Right ventricle myocardium inferior (tissue), 1 donor: ENCODE results near the gene ATXN7. TPM values are rescaled to one million over a fixed set of nuclear protein-coding genes. Genes with fewer than 3 reads are reported as not detected.
A peak's percentile ranks its signal among the peaks of the same experiment; 100 is the strongest.

Experiments used
- ATAC-seq: fragments of 200-7000 bp; cut with Tn5 transposase; one replicate; pipeline ENCODE4 v1.9.1; 2020; ENCODE audit warnings: mild to moderate bottlenecking, moderate library complexity
- DNase-seq: peaks from one replicate; pipeline ENCODE4 v3.0.0; 2021; ENCODE audit errors: missing footprints
- intact Hi-C: fragments of 100-400 bp; cut with DNase I; formaldehyde crosslinking; loops from one replicate; pipeline ENCODE4 v1.11.0; 2022
- total RNA-seq: library from RNA; stranded (reverse); fragmentation: NEBNext Ultra II Directional; extraction: Animal tissue kit (Norgen Biotek cat#: 25700); gene quantifications from one replicate; pipeline ENCODE4 v1.2.1, GENCODE V29; 2021
- donor health status: DM: no; HTN: yes; CAD: no; lungs with severe emphysema.

ATXN7 gene
- total RNA-seq, 1 donor from 2014 or later = 9.3 TPM

- ATAC-seq = no peak
Measured at GRCh38 chr3:63922491-63923199, 59.0 kb downstream of the ATXN7 start.

GRCh38 chr3:63926309-63926708 lies 62.6 kb downstream of the ATXN7 start:
- intact Hi-C loops = no loop called here
- ATAC-seq = no peak
- no peak for DNase-seq

More at GRCh38 chr3:63922491-63923199, 59.0 kb downstream of the ATXN7 start:
- DNase-seq = no peak
- intact Hi-C loops = no loop called here

GRCh38 chr3:63927422-63928280 lies 64.0 kb downstream of the ATXN7 start:
- no peak for ATAC-seq
- DNase-seq = no peak
- intact Hi-C loops = no loop called here

GRCh38 chr3:63931290-63931689 lies 67.6 kb downstream of the ATXN7 start:
- no peak for ATAC-seq

GRCh38 chr3:63932509-63933212 lies 69.0 kb downstream of the ATXN7 start:
- ATAC-seq = no peak
- intact Hi-C loops = no loop called here
- no peak for DNase-seq

More at GRCh38 chr3:63931290-63931689, 67.6 kb downstream of the ATXN7 start:
- no peak for DNase-seq
- intact Hi-C loops = no loop called here

- intact Hi-C loops = no loop called here
- DNase-seq (no peak), ATAC-seq (no peak)
Measured at GRCh38 chr3:63933459-63933858, 69.8 kb downstream of the ATXN7 start.

- intact Hi-C loops = no loop called here
- DNase-seq (no peak), ATAC-seq (peak; percentile 25)
Measured at GRCh38 chr3:63934041-63934866, 70.6 kb downstream of the ATXN7 start.

GRCh38 chr3:63936925-63937324 lies 73.3 kb downstream of the ATXN7 start:
- ATAC-seq = no peak
- no peak for DNase-seq
- intact Hi-C loops = no loop called here

- no peak for DNase-seq
- intact Hi-C loops = no loop called here
- ATAC-seq = peak; percentile 42
Measured at GRCh38 chr3:63937661-63938651, 74.3 kb downstream of the ATXN7 start.

- intact Hi-C loops = no loop called here
- ATAC-seq (no peak), DNase-seq (no peak)
Measured at GRCh38 chr3:63940389-63940757, 76.7 kb downstream of the ATXN7 start.

- no peak for DNase-seq
- no peak for ATAC-seq
- intact Hi-C loops = no loop called here
Measured at GRCh38 chr3:63942528-63942927, 78.9 kb downstream of the ATXN7 start.

GRCh38 chr3:63943678-63944077 lies 80.0 kb downstream of the ATXN7 start:
- no peak for DNase-seq
- no peak for ATAC-seq
- intact Hi-C loops = no loop called here

- no peak for DNase-seq
- intact Hi-C loops = no loop called here
- ATAC-seq = no peak
Measured at GRCh38 chr3:63945558-63946096, 82.0 kb downstream of the ATXN7 start.

- ATAC-seq (no peak), DNase-seq (no peak)
Measured at GRCh38 chr3:63946753-63947152, 83.1 kb downstream of the ATXN7 start.

GRCh38 chr3:63947594-63947993 lies 83.9 kb downstream of the ATXN7 start:
- ATAC-seq = peak; percentile 25
- no peak for DNase-seq
- intact Hi-C loops = no loop called here

More at GRCh38 chr3:63946753-63947152, 83.1 kb downstream of the ATXN7 start:
- intact Hi-C loops = no loop called here

- intact Hi-C loops = no loop called here
- DNase-seq (no peak), ATAC-seq (no peak)
Measured at GRCh38 chr3:63949005-63949404, 85.3 kb downstream of the ATXN7 start.

- no peak for ATAC-seq
- intact Hi-C loops = no loop called here
Measured at GRCh38 chr3:63950698-63951097, 87.0 kb downstream of the ATXN7 start.

More at GRCh38 chr3:63950698-63951097, 87.0 kb downstream of the ATXN7 start:
- DNase-seq = no peak
